Panc1 (cell line): ENCODE data around the gene ADAMTS13.

ENCODE experiments used
- POLR2AphosphoS5 ChIP-seq: IDR thresholded peaks from 2 replicates; pipeline ENCODE4 v1.6.1; 2012; ENCODE audit warnings: mild to moderate bottlenecking, low read depth, low read length, moderate library complexity
- TF ChIP-seq, protein P1 (sequence below): fragments of 450-650 bp; IDR thresholded peaks from 2 replicates; pipeline ENCODE4 v1.5.1; 2017; ENCODE audit warnings: mild to moderate bottlenecking
- TF ChIP-seq, protein P2 (sequence below), 2 experiments: IDR thresholded peaks; 2 replicates each; pipeline ENCODE4 v1.6.1; 2011 to 2012; ENCODE audit warnings: low read depth in 2 of 2, control low read depth in 1 of 2, low read length in 1 of 2, mild to moderate bottlenecking in 1 of 2, moderate library complexity in 1 of 2; ENCODE audit not compliant: insufficient read depth in 1 of 2

DNA sequence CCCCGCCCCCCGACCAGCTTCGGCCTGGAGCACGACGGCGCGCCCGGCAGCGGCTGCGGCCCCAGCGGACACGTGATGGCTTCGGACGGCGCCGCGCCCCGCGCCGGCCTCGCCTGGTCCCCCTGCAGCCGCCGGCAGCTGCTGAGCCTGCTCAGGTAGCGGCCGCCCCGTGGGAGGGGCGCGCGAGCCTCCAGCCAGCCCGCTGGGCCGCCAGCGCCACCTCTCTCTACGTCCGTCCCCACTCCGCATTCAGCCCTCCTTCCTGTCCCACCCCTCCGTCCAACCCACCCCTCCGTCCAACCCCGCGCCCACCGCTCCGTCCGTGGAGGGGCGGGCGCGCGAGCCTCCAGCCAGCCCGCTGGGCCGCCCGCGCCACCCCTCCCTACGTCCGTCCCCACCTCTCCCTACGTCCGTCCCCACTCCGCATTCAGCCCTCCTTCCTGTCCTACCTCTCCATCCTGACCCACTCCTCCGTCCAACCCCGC, 6.5 kb downstream of the ADAMTS13 start:
- no peak for TF ChIP-seq POLR2AphosphoS5
- TF ChIP-seq, protein P1, sequence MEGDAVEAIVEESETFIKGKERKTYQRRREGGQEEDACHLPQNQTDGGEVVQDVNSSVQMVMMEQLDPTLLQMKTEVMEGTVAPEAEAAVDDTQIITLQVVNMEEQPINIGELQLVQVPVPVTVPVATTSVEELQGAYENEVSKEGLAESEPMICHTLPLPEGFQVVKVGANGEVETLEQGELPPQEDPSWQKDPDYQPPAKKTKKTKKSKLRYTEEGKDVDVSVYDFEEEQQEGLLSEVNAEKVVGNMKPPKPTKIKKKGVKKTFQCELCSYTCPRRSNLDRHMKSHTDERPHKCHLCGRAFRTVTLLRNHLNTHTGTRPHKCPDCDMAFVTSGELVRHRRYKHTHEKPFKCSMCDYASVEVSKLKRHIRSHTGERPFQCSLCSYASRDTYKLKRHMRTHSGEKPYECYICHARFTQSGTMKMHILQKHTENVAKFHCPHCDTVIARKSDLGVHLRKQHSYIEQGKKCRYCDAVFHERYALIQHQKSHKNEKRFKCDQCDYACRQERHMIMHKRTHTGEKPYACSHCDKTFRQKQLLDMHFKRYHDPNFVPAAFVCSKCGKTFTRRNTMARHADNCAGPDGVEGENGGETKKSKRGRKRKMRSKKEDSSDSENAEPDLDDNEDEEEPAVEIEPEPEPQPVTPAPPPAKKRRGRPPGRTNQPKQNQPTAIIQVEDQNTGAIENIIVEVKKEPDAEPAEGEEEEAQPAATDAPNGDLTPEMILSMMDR: no peak
- TF ChIP-seq, protein P2, sequence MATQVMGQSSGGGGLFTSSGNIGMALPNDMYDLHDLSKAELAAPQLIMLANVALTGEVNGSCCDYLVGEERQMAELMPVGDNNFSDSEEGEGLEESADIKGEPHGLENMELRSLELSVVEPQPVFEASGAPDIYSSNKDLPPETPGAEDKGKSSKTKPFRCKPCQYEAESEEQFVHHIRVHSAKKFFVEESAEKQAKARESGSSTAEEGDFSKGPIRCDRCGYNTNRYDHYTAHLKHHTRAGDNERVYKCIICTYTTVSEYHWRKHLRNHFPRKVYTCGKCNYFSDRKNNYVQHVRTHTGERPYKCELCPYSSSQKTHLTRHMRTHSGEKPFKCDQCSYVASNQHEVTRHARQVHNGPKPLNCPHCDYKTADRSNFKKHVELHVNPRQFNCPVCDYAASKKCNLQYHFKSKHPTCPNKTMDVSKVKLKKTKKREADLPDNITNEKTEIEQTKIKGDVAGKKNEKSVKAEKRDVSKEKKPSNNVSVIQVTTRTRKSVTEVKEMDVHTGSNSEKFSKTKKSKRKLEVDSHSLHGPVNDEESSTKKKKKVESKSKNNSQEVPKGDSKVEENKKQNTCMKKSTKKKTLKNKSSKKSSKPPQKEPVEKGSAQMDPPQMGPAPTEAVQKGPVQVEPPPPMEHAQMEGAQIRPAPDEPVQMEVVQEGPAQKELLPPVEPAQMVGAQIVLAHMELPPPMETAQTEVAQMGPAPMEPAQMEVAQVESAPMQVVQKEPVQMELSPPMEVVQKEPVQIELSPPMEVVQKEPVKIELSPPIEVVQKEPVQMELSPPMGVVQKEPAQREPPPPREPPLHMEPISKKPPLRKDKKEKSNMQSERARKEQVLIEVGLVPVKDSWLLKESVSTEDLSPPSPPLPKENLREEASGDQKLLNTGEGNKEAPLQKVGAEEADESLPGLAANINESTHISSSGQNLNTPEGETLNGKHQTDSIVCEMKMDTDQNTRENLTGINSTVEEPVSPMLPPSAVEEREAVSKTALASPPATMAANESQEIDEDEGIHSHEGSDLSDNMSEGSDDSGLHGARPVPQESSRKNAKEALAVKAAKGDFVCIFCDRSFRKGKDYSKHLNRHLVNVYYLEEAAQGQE (IDR thresholded peaks at IDR 0.05; ENCODE audit: insufficient read depth in 1 of 2, low read depth in 2 of 2, low read length in 1 of 2): no peak
